Measurements from ENCODE around the gene PRR15L. TPM values are rescaled to one million over a fixed set of nuclear protein-coding genes. Genes with fewer than 3 reads are reported as not detected.
"Not testable (repeated sequence)": the region's sequence is repeated elsewhere in the genome, so short reads cannot be mapped to it uniquely, and the experiment has no call there.

The PRR15L gene
- total RNA-seq, 4 donors from 2014 or later, result 111 to 230 (median 182) TPM

DNA sequence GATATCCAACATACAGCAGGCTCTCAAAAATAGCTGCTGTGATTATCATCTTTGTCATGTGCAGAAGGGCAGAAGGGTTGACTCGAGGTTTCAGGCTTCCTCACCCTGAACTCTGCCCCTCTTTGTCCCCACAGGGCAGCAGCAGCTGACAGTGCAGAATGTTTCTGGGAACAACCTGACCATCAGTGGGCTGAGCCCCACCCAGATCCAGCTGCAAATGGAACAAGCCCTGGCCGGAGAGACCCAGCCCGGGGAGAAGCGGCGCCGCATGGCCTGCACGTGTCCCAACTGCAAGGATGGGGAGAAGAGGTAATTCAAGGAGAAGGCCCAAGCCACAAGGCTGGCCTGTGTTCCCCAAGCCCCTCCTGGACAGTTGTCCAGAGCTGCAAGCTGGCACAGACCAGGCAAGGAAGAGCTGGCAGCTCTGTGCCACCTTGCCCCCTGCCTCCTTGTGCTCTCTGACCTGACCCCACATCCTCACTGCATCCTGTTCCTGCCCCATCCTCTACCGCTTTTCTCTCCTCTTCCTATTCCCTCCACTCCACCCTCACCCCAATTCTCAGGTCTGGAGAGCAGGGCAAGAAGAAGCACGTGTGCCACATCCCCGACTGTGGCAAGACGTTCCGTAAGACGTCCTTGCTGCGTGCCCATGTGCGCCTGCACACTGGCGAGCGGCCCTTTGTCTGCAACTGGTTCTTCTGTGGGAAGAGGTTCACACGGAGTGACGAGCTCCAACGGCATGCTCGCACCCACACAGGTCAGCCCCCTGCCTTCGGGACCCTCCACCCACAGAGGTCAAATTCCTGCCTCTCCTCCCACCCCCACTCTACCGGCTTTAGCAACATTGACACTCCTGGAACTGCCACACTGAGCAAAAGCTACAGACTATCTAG, 32.7 kb downstream of the PRR15L start:
- no peaks in the 10 kb centered on the region for H3K9me3 ChIP-seq
- no peak overlapping the region for H3K27ac ChIP-seq
- 92 to 94% methylated on average over 15 to 23 of the region's 23 CpGs for WGBS, 2 donors (ENCODE audit: low coverage in 1 of 2)
- intact Hi-C loops (cut with DNase I; ENCODE audit: low total_unique reads) (no loop called here), in situ Hi-C loops (cut with MboI; ENCODE audit: low pct_ligation_motif_present in 1 of 4, low pct_unique_long_range_greater_than_20kb in 1 of 4, low sequenced_read_pairs in 3 of 4) (no loop called here)
- TF ChIP-seq, protein P1, sequence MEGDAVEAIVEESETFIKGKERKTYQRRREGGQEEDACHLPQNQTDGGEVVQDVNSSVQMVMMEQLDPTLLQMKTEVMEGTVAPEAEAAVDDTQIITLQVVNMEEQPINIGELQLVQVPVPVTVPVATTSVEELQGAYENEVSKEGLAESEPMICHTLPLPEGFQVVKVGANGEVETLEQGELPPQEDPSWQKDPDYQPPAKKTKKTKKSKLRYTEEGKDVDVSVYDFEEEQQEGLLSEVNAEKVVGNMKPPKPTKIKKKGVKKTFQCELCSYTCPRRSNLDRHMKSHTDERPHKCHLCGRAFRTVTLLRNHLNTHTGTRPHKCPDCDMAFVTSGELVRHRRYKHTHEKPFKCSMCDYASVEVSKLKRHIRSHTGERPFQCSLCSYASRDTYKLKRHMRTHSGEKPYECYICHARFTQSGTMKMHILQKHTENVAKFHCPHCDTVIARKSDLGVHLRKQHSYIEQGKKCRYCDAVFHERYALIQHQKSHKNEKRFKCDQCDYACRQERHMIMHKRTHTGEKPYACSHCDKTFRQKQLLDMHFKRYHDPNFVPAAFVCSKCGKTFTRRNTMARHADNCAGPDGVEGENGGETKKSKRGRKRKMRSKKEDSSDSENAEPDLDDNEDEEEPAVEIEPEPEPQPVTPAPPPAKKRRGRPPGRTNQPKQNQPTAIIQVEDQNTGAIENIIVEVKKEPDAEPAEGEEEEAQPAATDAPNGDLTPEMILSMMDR (IDR thresholded peaks at IDR 0.05), result no peak
- TF ChIP-seq EP300 (IDR thresholded peaks at IDR 0.05; ENCODE audit: low read depth) (no peak), POLR2AphosphoS5 (IDR thresholded peaks at IDR 0.05) (no peak), POLR2A (IDR thresholded peaks at IDR 0.05) (no peak)
- no peak for DNase-seq
- no peak overlapping the region for H3K4me3 ChIP-seq
- H3K4me1 ChIP-seq, result no peaks in the 10 kb centered on the region
- H3K36me3 ChIP-seq, result peaks cover 0 to 40% (median 17%) of the 10 kb centered on the region in 4 donors
- H3K27me3 ChIP-seq, result no peaks in the 10 kb centered on the region

DNA sequence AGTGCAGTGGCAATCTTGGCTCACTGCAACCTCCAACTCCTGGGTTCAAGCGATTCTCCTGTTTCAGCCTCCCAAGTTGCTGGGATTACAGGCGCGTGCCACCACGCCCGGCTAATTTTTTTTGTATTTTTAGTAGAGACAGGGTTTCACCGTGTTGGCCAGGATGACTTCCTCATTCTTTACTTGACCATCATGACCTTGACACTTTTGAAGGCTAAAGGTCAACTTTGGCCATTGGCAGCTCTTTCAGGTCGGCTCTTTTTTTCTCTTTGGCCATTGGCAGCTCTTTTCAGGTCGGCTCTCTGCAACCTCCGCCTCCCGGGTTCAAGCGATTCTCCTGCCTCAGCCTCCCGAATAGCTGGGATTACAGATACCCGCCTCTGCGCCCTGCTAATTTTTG, 37.8 kb downstream of the PRR15L start:
- H3K36me3 ChIP-seq, result peaks cover 0 to 34% (median 12%) of the 10 kb centered on the region in 4 donors
- H3K9me3 ChIP-seq; DNase-seq; H3K4me3 ChIP-seq; H3K4me1 ChIP-seq; H3K27me3 ChIP-seq; H3K27ac ChIP-seq; in situ Hi-C loops (cut with MboI; ENCODE audit: low pct_ligation_motif_present in 1 of 4, low pct_unique_long_range_greater_than_20kb in 1 of 4, low sequenced_read_pairs in 3 of 4); intact Hi-C loops (cut with DNase I; ENCODE audit: low total_unique reads): not testable (repeated sequence)
- WGBS, 2 donors (ENCODE audit: low coverage in 1 of 2), result 95% methylated on average over 14 of the region's 14 CpGs; no CpG with 5 or more reads in 1 of the 2 donors

DNA sequence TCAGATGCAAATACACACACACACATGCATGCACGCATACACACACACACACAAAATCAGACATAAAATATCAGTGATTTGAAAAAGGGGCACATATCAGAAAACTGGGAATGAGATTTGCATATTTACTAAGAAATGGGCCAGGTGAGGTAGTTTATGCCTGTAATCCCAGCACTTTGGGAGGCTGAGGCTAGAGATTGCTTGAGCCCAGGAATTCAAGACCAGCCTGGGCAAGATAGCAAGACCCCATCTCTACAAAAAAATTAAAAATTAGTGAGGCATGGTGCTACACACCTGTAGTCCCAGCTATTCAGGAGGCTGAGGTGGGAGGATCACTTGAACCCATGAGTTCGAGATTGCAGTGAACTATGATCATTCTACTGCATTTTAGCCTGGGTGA, 38.7 kb downstream of the PRR15L start:
- H3K27me3 ChIP-seq, result no peaks in the 10 kb centered on the region
- 80 to 92% methylated on average over 1 to 2 of the region's 2 CpGs for WGBS, 2 donors (ENCODE audit: low coverage in 1 of 2)
- no peaks in the 10 kb centered on the region for H3K9me3 ChIP-seq
- in situ Hi-C loops (cut with MboI; ENCODE audit: low pct_ligation_motif_present in 1 of 4, low pct_unique_long_range_greater_than_20kb in 1 of 4, low sequenced_read_pairs in 3 of 4), result no loop called here
- intact Hi-C loops (cut with DNase I; ENCODE audit: low total_unique reads), result no loop called here
- H3K27ac ChIP-seq, result no peak overlapping the region
- H3K4me1 ChIP-seq, result no peaks in the 10 kb centered on the region
- H3K4me3 ChIP-seq, result no peak overlapping the region
- TF ChIP-seq EP300 (IDR thresholded peaks at IDR 0.05; ENCODE audit: low read depth) (no peak), POLR2AphosphoS5 (IDR thresholded peaks at IDR 0.05) (no peak)
- TF ChIP-seq, protein P1 (IDR thresholded peaks at IDR 0.05), result no peak
- H3K36me3 ChIP-seq, result peaks cover 0 to 25% (median 10%) of the 10 kb centered on the region in 4 donors
- no peak for DNase-seq

DNA sequence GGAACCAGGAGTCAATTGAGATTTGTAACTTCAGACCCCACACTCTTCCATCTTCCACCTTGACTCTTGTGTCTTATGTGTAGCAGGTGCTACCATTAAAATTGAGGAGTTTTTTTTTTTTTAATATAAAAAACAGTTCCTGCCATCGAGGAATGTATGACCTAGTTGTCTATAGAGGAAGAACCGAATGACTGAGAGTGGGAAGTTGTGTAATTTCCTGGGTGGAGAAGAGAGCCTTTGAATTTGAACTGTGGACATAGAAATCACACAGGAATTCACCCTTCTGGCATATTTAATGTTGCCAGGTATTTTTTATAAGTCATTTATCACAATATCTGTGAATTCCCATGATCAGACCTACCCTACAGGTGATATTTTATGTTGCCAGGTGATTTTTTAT, 39.7 kb downstream of the PRR15L start:
- no peaks in the 10 kb centered on the region for H3K9me3 ChIP-seq
- no peak overlapping the region for H3K27ac ChIP-seq
- no peak for DNase-seq
- H3K27me3 ChIP-seq, result no peaks in the 10 kb centered on the region
- peaks cover 0 to 15% (median 6%) of the 10 kb centered on the region in 4 donors for H3K36me3 ChIP-seq
- in situ Hi-C loops (cut with MboI; ENCODE audit: low pct_ligation_motif_present in 1 of 4, low pct_unique_long_range_greater_than_20kb in 1 of 4, low sequenced_read_pairs in 3 of 4) (no loop called here), intact Hi-C loops (cut with DNase I; ENCODE audit: low total_unique reads) (no loop called here)
- WGBS, 2 donors (ENCODE audit: low coverage in 1 of 2), result 59 to 74% methylated on average over 2 of the region's 2 CpGs
- no peaks in the 10 kb centered on the region for H3K4me1 ChIP-seq
- no peak overlapping the region for H3K4me3 ChIP-seq
- no peak for TF ChIP-seq POLR2AphosphoS5 (IDR thresholded peaks at IDR 0.05)
- TF ChIP-seq, protein P1 (IDR thresholded peaks at IDR 0.05), result no peak
- no peak for TF ChIP-seq POLR2A (IDR thresholded peaks at IDR 0.05)
- TF ChIP-seq EP300 (IDR thresholded peaks at IDR 0.05; ENCODE audit: low read depth), result no peak
